OCI-LY7 (cell line): ENCODE results near the gene SERPINI1.

Experiments used
- EZH2phosphoT487 ChIP-seq: fragments of 200-600 bp; sonication (generic); IDR thresholded peaks from 2 replicates; pipeline ENCODE4 v1.6.1; 2018; ENCODE audit warnings: low read depth, borderline replicate concordance, mild to moderate bottlenecking, mixed run types, antibody characterized with exemption, low read length, moderate library complexity, mixed read lengths
- TF ChIP-seq, protein P1 (sequence below): fragments of 200-600 bp; sonication (generic); conservative IDR thresholded peaks from 2 replicates; pipeline ENCODE4 v1.5.1; 2014; ENCODE audit warnings: mild to moderate bottlenecking, antibody characterized with exemption, low read length, moderate library complexity, mixed read lengths

DNA sequence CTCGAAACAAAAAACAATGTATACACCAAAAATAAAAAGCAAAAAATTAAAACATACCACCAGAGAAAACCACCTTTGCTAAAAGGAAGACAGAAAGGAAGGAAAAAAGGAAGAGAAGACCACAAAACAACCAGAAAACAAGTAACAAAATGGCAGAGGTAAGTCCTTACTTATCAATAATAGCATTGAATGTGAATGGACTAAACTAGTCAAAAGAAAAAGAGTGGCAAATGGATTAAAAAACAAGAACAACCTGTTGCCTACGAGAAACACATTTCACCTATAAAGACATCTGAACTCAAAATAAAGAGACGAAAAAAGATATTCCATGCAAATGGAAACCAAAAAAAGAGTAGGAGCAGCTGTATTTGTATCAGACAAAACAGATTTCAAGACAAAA, 23.1 kb upstream of the SERPINI1 start:
- TF ChIP-seq, protein P1, sequence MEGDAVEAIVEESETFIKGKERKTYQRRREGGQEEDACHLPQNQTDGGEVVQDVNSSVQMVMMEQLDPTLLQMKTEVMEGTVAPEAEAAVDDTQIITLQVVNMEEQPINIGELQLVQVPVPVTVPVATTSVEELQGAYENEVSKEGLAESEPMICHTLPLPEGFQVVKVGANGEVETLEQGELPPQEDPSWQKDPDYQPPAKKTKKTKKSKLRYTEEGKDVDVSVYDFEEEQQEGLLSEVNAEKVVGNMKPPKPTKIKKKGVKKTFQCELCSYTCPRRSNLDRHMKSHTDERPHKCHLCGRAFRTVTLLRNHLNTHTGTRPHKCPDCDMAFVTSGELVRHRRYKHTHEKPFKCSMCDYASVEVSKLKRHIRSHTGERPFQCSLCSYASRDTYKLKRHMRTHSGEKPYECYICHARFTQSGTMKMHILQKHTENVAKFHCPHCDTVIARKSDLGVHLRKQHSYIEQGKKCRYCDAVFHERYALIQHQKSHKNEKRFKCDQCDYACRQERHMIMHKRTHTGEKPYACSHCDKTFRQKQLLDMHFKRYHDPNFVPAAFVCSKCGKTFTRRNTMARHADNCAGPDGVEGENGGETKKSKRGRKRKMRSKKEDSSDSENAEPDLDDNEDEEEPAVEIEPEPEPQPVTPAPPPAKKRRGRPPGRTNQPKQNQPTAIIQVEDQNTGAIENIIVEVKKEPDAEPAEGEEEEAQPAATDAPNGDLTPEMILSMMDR, result no peak
- no peak for TF ChIP-seq EZH2phosphoT487
